ENCODE data around the gene NDUFA6. TPM values are rescaled to one million over a fixed set of nuclear protein-coding genes. Genes with fewer than 3 reads are reported as not detected.
"Not testable (repeated sequence)": the region's sequence is repeated elsewhere in the genome, so short reads cannot be mapped to it uniquely, and the experiment has no call there.

The NDUFA6 gene
- total RNA-seq, 1 donor from 2014 or later: 46.2 TPM

- no peak overlapping the region for H3K27ac ChIP-seq
- intact Hi-C loops (cut with DNase I): no loop called here
- no peaks in the 10 kb centered on the region for H3K36me3 ChIP-seq
- H3K4me1 ChIP-seq: no peaks in the 10 kb centered on the region
- ATAC-seq (no peak), DNase-seq (no peak)
- H3K27me3 ChIP-seq: no peaks in the 10 kb centered on the region
- H3K9me3 ChIP-seq: no peaks in the 10 kb centered on the region
- TF ChIP-seq, protein P1, sequence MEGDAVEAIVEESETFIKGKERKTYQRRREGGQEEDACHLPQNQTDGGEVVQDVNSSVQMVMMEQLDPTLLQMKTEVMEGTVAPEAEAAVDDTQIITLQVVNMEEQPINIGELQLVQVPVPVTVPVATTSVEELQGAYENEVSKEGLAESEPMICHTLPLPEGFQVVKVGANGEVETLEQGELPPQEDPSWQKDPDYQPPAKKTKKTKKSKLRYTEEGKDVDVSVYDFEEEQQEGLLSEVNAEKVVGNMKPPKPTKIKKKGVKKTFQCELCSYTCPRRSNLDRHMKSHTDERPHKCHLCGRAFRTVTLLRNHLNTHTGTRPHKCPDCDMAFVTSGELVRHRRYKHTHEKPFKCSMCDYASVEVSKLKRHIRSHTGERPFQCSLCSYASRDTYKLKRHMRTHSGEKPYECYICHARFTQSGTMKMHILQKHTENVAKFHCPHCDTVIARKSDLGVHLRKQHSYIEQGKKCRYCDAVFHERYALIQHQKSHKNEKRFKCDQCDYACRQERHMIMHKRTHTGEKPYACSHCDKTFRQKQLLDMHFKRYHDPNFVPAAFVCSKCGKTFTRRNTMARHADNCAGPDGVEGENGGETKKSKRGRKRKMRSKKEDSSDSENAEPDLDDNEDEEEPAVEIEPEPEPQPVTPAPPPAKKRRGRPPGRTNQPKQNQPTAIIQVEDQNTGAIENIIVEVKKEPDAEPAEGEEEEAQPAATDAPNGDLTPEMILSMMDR (IDR thresholded peaks at IDR 0.05): no peak
- no peak overlapping the region for H3K4me3 ChIP-seq
Observed at GRCh38 chr22:42127606-42128005, 37.0 kb upstream of the NDUFA6 start.

GRCh38 chr22:42123529-42123928 lies 33.0 kb upstream of the NDUFA6 start:
- H3K4me3 ChIP-seq; H3K9me3 ChIP-seq; H3K4me1 ChIP-seq; H3K36me3 ChIP-seq; DNase-seq; ATAC-seq; H3K27me3 ChIP-seq; intact Hi-C loops (cut with DNase I); H3K27ac ChIP-seq: not testable (repeated sequence)

- H3K4me1 ChIP-seq: peaks cover 14% of the 10 kb centered on the region
- H3K4me3 ChIP-seq; DNase-seq; H3K27me3 ChIP-seq; H3K36me3 ChIP-seq; intact Hi-C loops (cut with DNase I); H3K9me3 ChIP-seq; H3K27ac ChIP-seq: not testable (repeated sequence)
- ATAC-seq: peak; percentile 40
Observed at GRCh38 chr22:42120231-42121021, 29.9 kb upstream of the NDUFA6 start.

- intact Hi-C loops (cut with DNase I): no loop called here
- DNase-seq: peak; percentile 79
Observed at GRCh38 chr22:42116848-42117424, 26.4 kb upstream of the NDUFA6 start.

DNA sequence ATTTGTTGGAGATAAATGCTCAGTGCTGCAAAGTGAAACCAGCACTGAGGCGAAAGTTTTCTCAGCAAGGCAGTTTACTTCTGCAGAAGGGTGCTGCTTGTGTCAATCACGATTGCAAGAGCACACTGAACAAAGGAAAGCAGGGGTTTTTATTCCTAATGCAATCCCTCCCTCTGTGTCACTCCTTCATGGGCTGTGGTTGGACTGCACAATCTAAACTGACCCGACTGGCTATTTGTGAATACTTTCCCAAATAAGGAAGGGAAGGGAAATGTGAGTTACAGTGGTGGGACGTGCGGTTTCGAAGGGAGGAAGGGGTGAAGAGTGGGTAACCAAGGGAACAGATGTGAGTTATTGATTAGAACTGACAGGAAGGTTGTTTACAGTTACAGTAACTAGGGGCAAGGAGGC lies 24.9 kb upstream of the NDUFA6 start:
- ATAC-seq; intact Hi-C loops (cut with DNase I); H3K27ac ChIP-seq: not testable (repeated sequence)

More at GRCh38 chr22:42116848-42117424, 26.4 kb upstream of the NDUFA6 start:
- Histone ChIP-seq H3K4me3 (no peak overlapping the region), H3K36me3 (no peaks in the 10 kb centered on the region), H3K9me3 (peaks cover 8% of the 10 kb centered on the region), H3K27ac (no peak overlapping the region), H3K4me1 (peaks cover 14% of the 10 kb centered on the region), H3K27me3 (no peaks in the 10 kb centered on the region)
- peak; percentile 74 for ATAC-seq
- TF ChIP-seq, protein P1 (IDR thresholded peaks at IDR 0.05): no peak

GRCh38 chr22:42114721-42115120 lies 24.1 kb upstream of the NDUFA6 start:
- DNase-seq (no peak), ATAC-seq (no peak)
- H3K4me1 ChIP-seq: peaks cover 7% of the 10 kb centered on the region
- H3K27me3 ChIP-seq: no peaks in the 10 kb centered on the region
- H3K4me3 ChIP-seq: no peak overlapping the region
- no peaks in the 10 kb centered on the region for H3K36me3 ChIP-seq
- intact Hi-C loops (cut with DNase I): no loop called here
- TF ChIP-seq, protein P1 (IDR thresholded peaks at IDR 0.05): peak; percentile 38
- H3K9me3 ChIP-seq: peaks cover 8% of the 10 kb centered on the region
- no peak overlapping the region for H3K27ac ChIP-seq

More for the DNA sequence above, 24.9 kb upstream of the NDUFA6 start:
- H3K4me3 ChIP-seq, H3K36me3 ChIP-seq, H3K27me3 ChIP-seq, H3K4me1 ChIP-seq, H3K9me3 ChIP-seq, DNase-seq: not testable (repeated sequence)

DNA sequence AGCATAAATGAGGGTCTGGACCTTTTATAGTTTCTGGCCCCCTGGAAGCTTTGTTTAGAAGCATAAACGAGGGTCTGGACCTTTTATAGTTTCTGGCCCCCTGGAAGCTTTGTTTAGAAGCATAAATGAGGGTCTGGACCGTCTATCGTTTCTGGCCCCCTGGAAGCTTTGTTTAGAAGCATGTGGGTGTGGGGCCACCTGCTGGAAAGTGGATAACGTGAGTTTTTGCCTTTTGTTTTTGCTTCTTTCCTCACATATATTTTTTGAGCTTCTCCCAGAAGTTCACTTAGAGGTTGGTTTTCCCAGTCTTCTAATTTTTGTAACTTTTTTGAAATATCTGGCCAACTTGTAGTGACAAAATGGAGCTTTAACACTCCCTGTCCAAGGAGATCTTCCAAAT lies 22.2 kb upstream of the NDUFA6 start:
- H3K27me3 ChIP-seq; ATAC-seq; DNase-seq; H3K4me1 ChIP-seq; intact Hi-C loops (cut with DNase I); H3K4me3 ChIP-seq; H3K9me3 ChIP-seq; H3K27ac ChIP-seq; H3K36me3 ChIP-seq: not testable (repeated sequence)
